SK-N-SH treated with all-trans-retinoic acid at 6 μM for 48 hours (cell line): ENCODE data around the gene STIMATE.

Source experiments
- ATAC-seq: fragments of 200-7000 bp; cut with Tn5 transposase; 3 replicates; pipeline ENCODE4 v1.9.1; 2020; ENCODE audit warnings: mild to moderate bottlenecking, moderate library complexity
- ARNTL ChIP-seq: fragments of 450-650 bp; formaldehyde crosslinking; IDR thresholded peaks from 2 replicates; pipeline ENCODE4 v1.5.0; 2020; ENCODE audit warnings: low read depth, mild to moderate bottlenecking, moderate library complexity, borderline replicate concordance
- BACH2 ChIP-seq: fragments of 250-450 bp; sonication (Bioruptor Pico); IDR thresholded peaks from 2 replicates; pipeline ENCODE4 v1.9.0; 2021; ENCODE audit warnings: mild to moderate bottlenecking, borderline replicate concordance
- CREB5 ChIP-seq: fragments of 250-450 bp; sonication (Bioruptor Pico); IDR thresholded peaks from 2 replicates; pipeline ENCODE4 v1.5.1; 2020; ENCODE audit warnings: low read depth, mild to moderate bottlenecking, moderate library complexity
- CSDC2 ChIP-seq: fragments of 250-450 bp; sonication (Bioruptor Pico); IDR thresholded peaks from 2 replicates; pipeline ENCODE4 v1.5.0; 2020; ENCODE audit warnings: mild to moderate bottlenecking, moderate library complexity
- CSRNP3 ChIP-seq: fragments of 250-450 bp; sonication (Bioruptor Pico); IDR thresholded peaks from 2 replicates; pipeline ENCODE4 v1.5.1; 2021; ENCODE audit warnings: mild to moderate bottlenecking, moderate library complexity
- ESRRG ChIP-seq: fragments of 250-450 bp; sonication (Bioruptor Pico); IDR thresholded peaks from 2 replicates; pipeline ENCODE4 v1.6.1; 2021; ENCODE audit warnings: mild to moderate bottlenecking
- GLIS3 ChIP-seq: fragments of 250-450 bp; sonication (Bioruptor Pico); IDR thresholded peaks from 2 replicates; pipeline ENCODE4 v1.5.0; 2020; ENCODE audit warnings: mild to moderate bottlenecking, moderate library complexity
- ISL1 ChIP-seq: fragments of 250-450 bp; sonication (Bioruptor Pico); IDR thresholded peaks from 2 replicates; pipeline ENCODE4 v2.1.2; 2022; ENCODE audit warnings: mild to moderate bottlenecking, moderate library complexity
- OSR1 ChIP-seq: fragments of 250-450 bp; sonication (Bioruptor Pico); IDR thresholded peaks from 2 replicates; pipeline ENCODE4 v1.8.0; 2022; ENCODE audit warnings: moderate library complexity, mild to moderate bottlenecking, inconsistent platforms
- PATZ1 ChIP-seq: fragments of 250-450 bp; sonication (Bioruptor Pico); IDR thresholded peaks from 2 replicates; pipeline ENCODE4 v1.8.0; 2020; ENCODE audit warnings: mild to moderate bottlenecking, moderate library complexity, borderline replicate concordance
- POU6F1 ChIP-seq: fragments of 250-450 bp; sonication (Bioruptor Pico); IDR thresholded peaks from 2 replicates; pipeline ENCODE4 v1.8.0; 2021; ENCODE audit warnings: low read depth, mild to moderate bottlenecking, moderate library complexity, borderline replicate concordance
- PPARA ChIP-seq: fragments of 250-450 bp; sonication (Bioruptor Pico); IDR thresholded peaks from 2 replicates; pipeline ENCODE4 v1.5.0; 2020; ENCODE audit warnings: mild to moderate bottlenecking, borderline replicate concordance
- RARB ChIP-seq: fragments of 250-450 bp; sonication (Bioruptor Pico); IDR thresholded peaks from 2 replicates; pipeline ENCODE4 v1.8.0; 2021; ENCODE audit warnings: mild to moderate bottlenecking, moderate library complexity
- SNAI2 ChIP-seq: fragments of 250-450 bp; sonication (Bioruptor Pico); IDR thresholded peaks from 2 replicates; pipeline ENCODE4 v1.5.0; 2020; ENCODE audit warnings: mild to moderate bottlenecking, moderate library complexity
- TCF4 ChIP-seq: fragments of 250-450 bp; sonication (Bioruptor Pico); IDR thresholded peaks from 2 replicates; pipeline ENCODE4 v1.8.0; 2021; ENCODE audit warnings: mild to moderate bottlenecking, moderate library complexity, borderline replicate concordance
- TOX ChIP-seq: fragments of 250-450 bp; sonication (Bioruptor Pico); IDR thresholded peaks from 2 replicates; pipeline ENCODE4 v1.8.0; 2021; ENCODE audit warnings: mild to moderate bottlenecking, moderate library complexity, borderline replicate concordance
- TSHZ2 ChIP-seq: fragments of 250-450 bp; sonication (Bioruptor Pico); IDR thresholded peaks from 2 replicates; pipeline ENCODE4 v1.5.0; 2020; ENCODE audit warnings: mild to moderate bottlenecking, moderate library complexity
- ZC3H10 ChIP-seq: fragments of 250-450 bp; sonication (Bioruptor Pico); IDR thresholded peaks from 2 replicates; pipeline ENCODE4 v1.5.1; 2021; ENCODE audit warnings: mild to moderate bottlenecking, moderate library complexity
- ZFP3 ChIP-seq: fragments of 250-450 bp; sonication (Bioruptor Pico); IDR thresholded peaks from 2 replicates; pipeline ENCODE4 v1.5.0; 2020; ENCODE audit warnings: mild to moderate bottlenecking, moderate library complexity
- ZFP30 ChIP-seq: fragments of 450-650 bp; formaldehyde crosslinking; IDR thresholded peaks from 2 replicates; pipeline ENCODE4 v1.5.0; 2022; ENCODE audit warnings: mild to moderate bottlenecking, moderate library complexity
- ZNF70 ChIP-seq: fragments of 450-650 bp; formaldehyde crosslinking; IDR thresholded peaks from 2 replicates; pipeline ENCODE4 v1.5.0; 2020; ENCODE audit warnings: mild to moderate bottlenecking, moderate library complexity
- ZNF8 ChIP-seq: fragments of 450-650 bp; formaldehyde crosslinking; IDR thresholded peaks from 2 replicates; pipeline ENCODE4 v1.5.0; 2020; ENCODE audit warnings: mild to moderate bottlenecking, moderate library complexity

Gene STIMATE

GRCh38 chr3:52829906-52830463 lies 67.4 kb downstream of the STIMATE start:
- no peak for TF ChIP-seq CSDC2 (CRISPR knock-in tag)
- ATAC-seq: no peak

- TF ChIP-seq ARNTL (CRISPR knock-in tag) (no peak), ISL1 (CRISPR knock-in tag) (no peak), PPARA (CRISPR knock-in tag) (no peak), OSR1 (CRISPR knock-in tag) (no peak), POU6F1 (CRISPR knock-in tag) (no peak), GLIS3 (no peak), CSDC2 (CRISPR knock-in tag) (no peak), TOX (CRISPR knock-in tag) (no peak), BACH2 (CRISPR knock-in tag) (no peak), TSHZ2 (CRISPR knock-in tag) (no peak), PATZ1 (no peak), ZNF70 (CRISPR knock-in tag) (no peak), SNAI2 (CRISPR knock-in tag) (no peak), ZNF8 (CRISPR knock-in tag) (no peak), ZC3H10 (CRISPR knock-in tag) (no peak), ZFP3 (CRISPR knock-in tag) (no peak), TCF4 (CRISPR knock-in tag) (no peak), CREB5 (CRISPR knock-in tag) (no peak), ESRRG (CRISPR knock-in tag) (no peak)
- TF ChIP-seq, all 23 proteins: peak for 0
- no peak for ATAC-seq
These were observed 67.9 kb downstream of the STIMATE start for GRCh38 chr3:52829482-52829881.

GRCh38 chr3:52827866-52828376 lies 69.4 kb downstream of the STIMATE start:
- peak; percentile 19; the same call in 2 of the 3 replicates for ATAC-seq
- no peak for TF ChIP-seq RARB
- TF ChIP-seq ZC3H10 (CRISPR knock-in tag): no peak
- TF ChIP-seq PPARA (CRISPR knock-in tag): no peak
- no peak for TF ChIP-seq ZFP30
- TF ChIP-seq SNAI2 (CRISPR knock-in tag): no peak
- no peak for TF ChIP-seq CSDC2 (CRISPR knock-in tag)
- no peak for TF ChIP-seq PATZ1
- TF ChIP-seq OSR1 (CRISPR knock-in tag): no peak
- no peak for TF ChIP-seq CSRNP3
- no peak for TF ChIP-seq GLIS3
- no peak for TF ChIP-seq POU6F1 (CRISPR knock-in tag)
- TF ChIP-seq ESRRG (CRISPR knock-in tag): no peak
- TF ChIP-seq, all 23 proteins: peak for 0
